ENCODE data around the gene ZKSCAN8. TPM values are rescaled to one million over a fixed set of nuclear protein-coding genes. Genes with fewer than 3 reads are reported as not detected.

Gene ZKSCAN8
- polyA plus RNA-seq, 3 donors, result 0.49 to 7.9 (median 0.71) TPM

- no peak overlapping the region for H3K27ac ChIP-seq (ENCODE audit: low read depth in 1 of 2, low read length in 2 of 2)
- peaks cover 11 to 14% of the 10 kb centered on the region in 2 donors for H3K4me1 ChIP-seq (ENCODE audit: control insufficient read depth in 1 of 2, insufficient read depth in 2 of 2, low read length in 2 of 2)
- no peak overlapping the region for H3K9ac ChIP-seq (ENCODE audit: insufficient read depth, low read length, poor library complexity, severe bottlenecking)
- H3K27ac Mint-ChIP-seq, result no peak overlapping the region
- no peaks in the 10 kb centered on the region for H3K9me3 ChIP-seq (replicated peaks in 1 of 2; ENCODE audit: control insufficient read depth in 1 of 2, insufficient read depth in 1 of 2, low read length in 2 of 2)
- H3K36me3 Mint-ChIP-seq, result peaks cover 33 to 46% of the 10 kb centered on the region in 2 donors
- H4K20me1 ChIP-seq (ENCODE audit: insufficient read depth, low read length), result no peaks in the 10 kb centered on the region
- peaks cover 14% of the 10 kb centered on the region for H3K4me1 Mint-ChIP-seq
- peaks cover 13 to 44% of the 10 kb centered on the region in 2 donors for H3K36me3 ChIP-seq (replicated peaks in 1 of 2; ENCODE audit: control insufficient read depth in 1 of 2, insufficient read depth in 2 of 2, low read length in 2 of 2)
- 92% methylated on average over 2 of the region's 4 CpGs for WGBS (ENCODE audit: insufficient coverage)
- H2AFZ ChIP-seq (ENCODE audit: insufficient read depth, low read depth, low read length, poor library complexity, severe bottlenecking), result no peak overlapping the region
- no peak overlapping the region for H3K4me3 ChIP-seq (replicated peaks in 1 of 3; ENCODE audit: low read depth in 2 of 3, low read length in 3 of 3)
- no peaks in the 10 kb centered on the region for H3K79me2 ChIP-seq (ENCODE audit: insufficient read depth, low read length)
- TF ChIP-seq, protein P1, sequence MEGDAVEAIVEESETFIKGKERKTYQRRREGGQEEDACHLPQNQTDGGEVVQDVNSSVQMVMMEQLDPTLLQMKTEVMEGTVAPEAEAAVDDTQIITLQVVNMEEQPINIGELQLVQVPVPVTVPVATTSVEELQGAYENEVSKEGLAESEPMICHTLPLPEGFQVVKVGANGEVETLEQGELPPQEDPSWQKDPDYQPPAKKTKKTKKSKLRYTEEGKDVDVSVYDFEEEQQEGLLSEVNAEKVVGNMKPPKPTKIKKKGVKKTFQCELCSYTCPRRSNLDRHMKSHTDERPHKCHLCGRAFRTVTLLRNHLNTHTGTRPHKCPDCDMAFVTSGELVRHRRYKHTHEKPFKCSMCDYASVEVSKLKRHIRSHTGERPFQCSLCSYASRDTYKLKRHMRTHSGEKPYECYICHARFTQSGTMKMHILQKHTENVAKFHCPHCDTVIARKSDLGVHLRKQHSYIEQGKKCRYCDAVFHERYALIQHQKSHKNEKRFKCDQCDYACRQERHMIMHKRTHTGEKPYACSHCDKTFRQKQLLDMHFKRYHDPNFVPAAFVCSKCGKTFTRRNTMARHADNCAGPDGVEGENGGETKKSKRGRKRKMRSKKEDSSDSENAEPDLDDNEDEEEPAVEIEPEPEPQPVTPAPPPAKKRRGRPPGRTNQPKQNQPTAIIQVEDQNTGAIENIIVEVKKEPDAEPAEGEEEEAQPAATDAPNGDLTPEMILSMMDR (IDR thresholded peaks at IDR 0.05), result no peak
- no peak overlapping the region for H3K4me2 ChIP-seq (replicated peaks; ENCODE audit: extremely low read depth, low read length, poor library complexity, severe bottlenecking)
- H3K27me3 Mint-ChIP-seq (ENCODE audit: low read depth in 3 of 3), result peaks cover 0 to 3% (median 2%) of the 10 kb centered on the region in 3 donors
- H3K27me3 ChIP-seq (ENCODE audit: control insufficient read depth in 2 of 2, insufficient read depth in 2 of 2, low read length in 2 of 2), result peaks cover 0 to 4% of the 10 kb centered on the region in 2 donors
- peaks cover 6 to 14% (median 10%) of the 10 kb centered on the region in 7 donors for H3K9me3 Mint-ChIP-seq
- intact Hi-C loops (cut with micrococcal nuclease), result no loop called here
- DNase-seq, result no peak
- H3K4me3 Mint-ChIP-seq, result no peak overlapping the region
These were observed 17.4 kb downstream of the ZKSCAN8 start for GRCh38 chr6:28159029-28159607.

- intact Hi-C loops (cut with micrococcal nuclease), result no loop called here
- peaks cover 23 to 36% of the 10 kb centered on the region in 2 donors for H3K36me3 Mint-ChIP-seq
- no peak for DNase-seq
These were observed 18.6 kb downstream of the ZKSCAN8 start for GRCh38 chr6:28160233-28160632.

More at GRCh38 chr6:28160233-28160632, 18.6 kb downstream of the ZKSCAN8 start:
- Histone ChIP-seq H3K4me1 (ENCODE audit: control insufficient read depth in 1 of 2, insufficient read depth in 2 of 2, low read length in 2 of 2) (peaks cover 11 to 14% of the 10 kb centered on the region in 2 donors), H3K9ac (ENCODE audit: insufficient read depth, low read length, poor library complexity, severe bottlenecking) (no peak overlapping the region), H3K4me2 (replicated peaks; ENCODE audit: extremely low read depth, low read length, poor library complexity, severe bottlenecking) (no peak overlapping the region), H3K9me3 (replicated peaks in 1 of 2; ENCODE audit: control insufficient read depth in 1 of 2, insufficient read depth in 1 of 2, low read length in 2 of 2) (no peaks in the 10 kb centered on the region), H3K27me3 (ENCODE audit: control insufficient read depth in 2 of 2, insufficient read depth in 2 of 2, low read length in 2 of 2) (peaks cover 0 to 4% of the 10 kb centered on the region in 2 donors), H4K20me1 (ENCODE audit: insufficient read depth, low read length) (no peaks in the 10 kb centered on the region), H3K27ac (ENCODE audit: low read depth in 1 of 2, low read length in 2 of 2) (no peak overlapping the region), H3K36me3 (replicated peaks in 1 of 2; ENCODE audit: control insufficient read depth in 1 of 2, insufficient read depth in 2 of 2, low read length in 2 of 2) (peaks cover 3 to 33% of the 10 kb centered on the region in 2 donors), H3K4me3 (replicated peaks in 1 of 3; ENCODE audit: low read depth in 2 of 3, low read length in 3 of 3) (no peak overlapping the region), H3K79me2 (ENCODE audit: insufficient read depth, low read length) (no peaks in the 10 kb centered on the region), H2AFZ (ENCODE audit: insufficient read depth, low read depth, low read length, poor library complexity, severe bottlenecking) (no peak overlapping the region)
- H3K27me3 Mint-ChIP-seq (ENCODE audit: low read depth in 3 of 3), result peaks cover 0 to 3% (median 2%) of the 10 kb centered on the region in 3 donors
- H3K27ac Mint-ChIP-seq, result no peak overlapping the region
- TF ChIP-seq, protein P1 (IDR thresholded peaks at IDR 0.05), result no peak
- H3K9me3 Mint-ChIP-seq, result peaks cover 6 to 14% (median 10%) of the 10 kb centered on the region in 7 donors
- peaks cover 14% of the 10 kb centered on the region for H3K4me1 Mint-ChIP-seq
- WGBS (ENCODE audit: insufficient coverage), result 100% methylated on average over 1 of the region's 2 CpGs
- H3K4me3 Mint-ChIP-seq, result no peak overlapping the region

Data from CD14-positive monocyte (primary cell).